ENCODE data around the gene GUCA2B.

GRCh38 chr1:42170779-42171621 lies 17.8 kb downstream of the GUCA2B start:
- TF ChIP-seq CTCF (IDR thresholded peaks at IDR 0.05) (no peak), POLR2A (IDR thresholded peaks at IDR 0.05) (no peak)

All from right lobe of liver (tissue), 4 donors.